HEK293 (cell line): Measurements from ENCODE around the gene UPF2.

Experiments used
- CTCF ChIA-PET: fragments of 350-600 bp; formaldehyde crosslinking; extraction: SDS; loops from one replicate; lab custom pipeline; 2021; ENCODE audit warnings: antibody characterized with exemption; lab: Yijun Ruan, JAX
- POLR2A ChIA-PET: fragments of 300-600 bp; formaldehyde crosslinking; extraction: SDS; loops from one replicate; lab custom pipeline; 2020; ENCODE audit warnings: antibody characterized with exemption, inconsistent platforms; lab: Yijun Ruan, JAX
- H3K27ac ChIP-seq: fragments of 200-500 bp; sonication (Bioruptor generic); 2 replicates; pipeline ENCODE4 v1.5.1; 2014; ENCODE audit warnings: low read depth, low read length, control low read depth, inconsistent platforms; ENCODE audit errors: extremely low read depth
- H3K36me3 ChIP-seq, 2 experiments: fragments of 200-500 bp in 1 of 2; sonication (Bioruptor generic) in 1 of 2; 1 replicate in 1 of 2; 2 replicates in 1 of 2; pipeline ENCODE4 v1.5.1; 2014 to 2017; ENCODE audit warnings: inconsistent platforms in 2 of 2, low read length in 2 of 2; ENCODE audit not compliant: control insufficient read depth in 2 of 2, insufficient read depth in 1 of 2
- H3K4me1 ChIP-seq: fragments of 200-500 bp; sonication (Bioruptor generic); 2 replicates; pipeline ENCODE4 v1.5.1; 2014; ENCODE audit warnings: mild to moderate bottlenecking, low read length, inconsistent platforms; ENCODE audit not compliant: control insufficient read depth, insufficient read depth
- H3K4me3 ChIP-seq: 2 replicates; pipeline ENCODE4 v1.5.1; 2011; ENCODE audit warnings: low read depth, mild to moderate bottlenecking, control low read depth, low read length, moderate library complexity
- H3K9me3 ChIP-seq: fragments of 200-500 bp; sonication (Bioruptor generic); 2 replicates; pipeline ENCODE4 v1.5.1; 2014; ENCODE audit warnings: low read depth, low read length, inconsistent platforms; ENCODE audit not compliant: control insufficient read depth, insufficient read depth
- EGR2 ChIP-seq: fragments of 450-650 bp; formaldehyde crosslinking; IDR thresholded peaks from 2 replicates; pipeline ENCODE4 v1.5.1; 2016; ENCODE audit warnings: low read depth, missing biosample characterization, missing genetic modification characterization
- GLIS2 ChIP-seq: fragments of 450-650 bp; formaldehyde crosslinking; IDR thresholded peaks from 2 replicates; pipeline ENCODE4 v1.5.1; 2016; ENCODE audit warnings: missing biosample characterization, missing genetic modification characterization
- KLF1 ChIP-seq: fragments of 450-650 bp; formaldehyde crosslinking; IDR thresholded peaks from 2 replicates; pipeline ENCODE4 v1.5.1; 2016; ENCODE audit warnings: missing biosample characterization, missing genetic modification characterization
- KLF10 ChIP-seq: fragments of 450-650 bp; IDR thresholded peaks from 2 replicates; pipeline ENCODE4 v1.5.1; 2018; ENCODE audit warnings: missing biosample characterization, mild to moderate bottlenecking, missing genetic modification characterization
- MEIS1 ChIP-seq: sonication (generic); formaldehyde crosslinking; IDR thresholded peaks from 2 replicates; pipeline ENCODE4 v1.8.1; 2022; ENCODE audit warnings: missing genetic modification reagents, mild to moderate bottlenecking, borderline replicate concordance
- OSR2 ChIP-seq: fragments of 450-650 bp; formaldehyde crosslinking; IDR thresholded peaks from 2 replicates; pipeline ENCODE4 v1.5.1; 2016; ENCODE audit warnings: missing biosample characterization, missing genetic modification characterization
- PRDM10 ChIP-seq: fragments of 450-650 bp; formaldehyde crosslinking; IDR thresholded peaks from 2 replicates; pipeline ENCODE4 v1.5.1; 2016; ENCODE audit warnings: missing biosample characterization, missing genetic modification characterization
- PRDM2 ChIP-seq: fragments of 450-650 bp; formaldehyde crosslinking; IDR thresholded peaks from 2 replicates; pipeline ENCODE4 v1.5.1; 2016; ENCODE audit warnings: missing biosample characterization, missing genetic modification characterization, borderline replicate concordance
- PRDM6 ChIP-seq: fragments of 450-650 bp; formaldehyde crosslinking; IDR thresholded peaks from 2 replicates; pipeline ENCODE4 v1.5.1; 2017; ENCODE audit warnings: missing biosample characterization, missing genetic modification characterization
- SP2 ChIP-seq: fragments of 450-650 bp; formaldehyde crosslinking; IDR thresholded peaks from 2 replicates; pipeline ENCODE4 v1.5.1; 2016; ENCODE audit warnings: missing biosample characterization, missing genetic modification characterization
- ZFP69B ChIP-seq: fragments of 450-650 bp; formaldehyde crosslinking; IDR thresholded peaks from 2 replicates; pipeline ENCODE4 v1.5.1; 2016; ENCODE audit warnings: missing biosample characterization, missing genetic modification characterization
- ZNF248 ChIP-seq: fragments of 450-650 bp; formaldehyde crosslinking; IDR thresholded peaks from 2 replicates; pipeline ENCODE4 v1.5.1; 2017; ENCODE audit warnings: missing biosample characterization, missing genetic modification characterization
- ZNF558 ChIP-seq: fragments of 450-650 bp; formaldehyde crosslinking; IDR thresholded peaks from 2 replicates; pipeline ENCODE4 v1.5.1; 2016; ENCODE audit warnings: missing biosample characterization, missing genetic modification characterization
- ZNF596 ChIP-seq: fragments of 450-650 bp; IDR thresholded peaks from 2 replicates; pipeline ENCODE4 v1.5.0; 2018; ENCODE audit warnings: missing biosample characterization, mild to moderate bottlenecking, missing genetic modification characterization, moderate library complexity
- ZNF692 ChIP-seq: fragments of 450-650 bp; formaldehyde crosslinking; IDR thresholded peaks from 2 replicates; pipeline ENCODE4 v1.5.1; 2016; ENCODE audit warnings: missing biosample characterization, missing genetic modification characterization

UPF2 gene

GRCh38 chr10:11875494-11876281 is 166.9 kb downstream of the UPF2 start:
- ChIA-PET CTCF (interaction anchor here (0.9 to 1.2 kb wide), 2 partner anchors 56 to 118 kb away, joined by 3 read pairs; no protein-coding TSS in a partner anchor), POLR2A (interaction anchor here (1.3 kb wide), 1 partner anchor 23 kb away, joined by 3 read pairs; no protein-coding TSS in a partner anchor)
- Histone ChIP-seq H3K4me3 (no peak overlapping the region), H3K9me3 (no peaks in the 10 kb centered on the region), H3K36me3 (no peaks in the 10 kb centered on the region; a peak in 1 of 3 replicates), H3K4me1 (no peaks in the 10 kb centered on the region; the same call in 1 of the 2 replicates), H3K27ac (no peak overlapping the region)
- peak; percentile 92 for TF ChIP-seq KLF1 (tag by site-specific recombination)
- no peak for TF ChIP-seq ZNF558

- POLR2A ChIA-PET = interaction anchor here (1.1 kb wide), 1 partner anchor 23 kb away, joined by 3 read pairs; no protein-coding TSS in a partner anchor
- no peak overlapping the region for H3K27ac ChIP-seq
- TF ChIP-seq MEIS1 (CRISPR knock-in tag) = no peak
- 0 out of 2 replicates have a peak, but pooled peaks have one; percentile 29 for TF ChIP-seq GLIS2
- no peak for TF ChIP-seq OSR2
- TF ChIP-seq KLF10 (tag by site-specific recombination) = peak; percentile 56; the same call in 1 of the 2 replicates
- TF ChIP-seq ZFP69B (tag by site-specific recombination) = peak; percentile 42; the same call in 1 of the 2 replicates
- peak; percentile 64 for TF ChIP-seq EGR2
- no peak for TF ChIP-seq ZNF558
- TF ChIP-seq ZNF248 (tag by site-specific recombination) = no peak
- no peak for TF ChIP-seq PRDM6 (tag by site-specific recombination)
- 0 out of 2 replicates have a peak, but pooled peaks have one; percentile 17 for TF ChIP-seq SP2 (tag by site-specific recombination)
- TF ChIP-seq PRDM2 = no peak
- 0 out of 2 replicates have a peak, but pooled peaks have one; percentile 13 for TF ChIP-seq PRDM10 (tag by site-specific recombination)
- TF ChIP-seq ZNF596 (tag by site-specific recombination) = no peak
- 0 out of 2 replicates have a peak, but pooled peaks have one; percentile 22 for TF ChIP-seq ZNF692
Observed at GRCh38 chr10:11874568-11875493, 167.8 kb downstream of the UPF2 start.

More at GRCh38 chr10:11874568-11875493, 167.8 kb downstream of the UPF2 start:
- no peaks in the 10 kb centered on the region; the same call in 1 of the 2 replicates for H3K4me1 ChIP-seq
- no peaks in the 10 kb centered on the region; a peak in 1 of 3 replicates for H3K36me3 ChIP-seq
- no peak overlapping the region for H3K4me3 ChIP-seq
- H3K9me3 ChIP-seq = no peaks in the 10 kb centered on the region
- CTCF ChIA-PET = no interaction called here
